Kidney (tissue), 22 donors: Measurements from ENCODE around the gene NPR2. TPM values are rescaled to one million over a fixed set of nuclear protein-coding genes. Genes with fewer than 3 reads are reported as not detected.

Experiments used
- DNase-seq, 5 donors: peaks; one replicate each; pipeline ENCODE4 v3.0.0-alpha.2; 2013 to 2020
- FAIRE-seq: peaks from 2 replicates; lab custom pipeline; 2012; peaks lifted over from hg19 to GRCh38; lab: Jason Lieb, UNC
- H3K27ac ChIP-seq, 2 donors: one replicate each; pipeline ENCODE4 v1.7.0; 2013; ENCODE audit warnings: low read depth in 2 of 2, low read length in 2 of 2, inconsistent platforms in 1 of 2
- H3K27me3 ChIP-seq: one replicate; pipeline ENCODE4 v1.7.1; 2013; ENCODE audit warnings: low read length, inconsistent platforms; ENCODE audit not compliant: control insufficient read depth, insufficient read depth
- H3K36me3 ChIP-seq, 3 donors: one replicate each; pipeline versions ENCODE4 v1.7.0 to v1.7.1; 2013; ENCODE audit warnings: low read length in 3 of 3, control low read depth in 1 of 3, inconsistent platforms in 1 of 3; ENCODE audit not compliant: insufficient read depth in 3 of 3, control insufficient read depth in 2 of 3
- H3K4me1 ChIP-seq, 3 donors: one replicate each; pipeline versions ENCODE4 v1.7.0 to v1.7.1; 2013; ENCODE audit warnings: low read length in 3 of 3, inconsistent platforms in 1 of 3, low read depth in 1 of 3; ENCODE audit not compliant: control insufficient read depth in 2 of 3, insufficient read depth in 2 of 3
- H3K4me3 ChIP-seq, 3 donors: one replicate each; pipeline versions ENCODE4 v1.7.0 to v1.8.1; 2013; ENCODE audit warnings: low read length in 3 of 3, control low read depth in 1 of 3, inconsistent platforms in 1 of 3
- H3K9ac ChIP-seq, 3 donors: one replicate each; pipeline versions ENCODE4 v1.7.0 to v1.7.1; 2013; ENCODE audit warnings: low read length in 3 of 3, control low read depth in 1 of 3, inconsistent platforms in 1 of 3
- H3K9me3 ChIP-seq, 3 donors: one replicate each; pipeline versions ENCODE4 v1.7.0 to v1.7.1; 2013; ENCODE audit warnings: low read length in 3 of 3, control low read depth in 1 of 3, inconsistent platforms in 1 of 3; ENCODE audit not compliant: control insufficient read depth in 2 of 3, insufficient read depth in 1 of 3
- CTCF ChIP-seq: IDR thresholded peaks from 3 replicates; pipeline ENCODE4 v1.5.1; 2012; ENCODE audit warnings: mild to moderate bottlenecking, moderate library complexity, borderline replicate concordance; ENCODE audit not compliant: insufficient read depth; ENCODE audit errors: extremely low read depth
- intact Hi-C: fragments of 100-400 bp; cut with DNase I; formaldehyde crosslinking; loops from one replicate; pipeline ENCODE4 v1.11.1; 2022
- long read RNA-seq, 10 donors: library from polyadenylated mRNA in 1 of 10; unstranded in 1 of 10; transcript quantifications; one replicate each; pipeline ENCODE4 v2.0.0 and lab custom pipeline, GENCODE V29; 2021 to 2026
- polyA plus RNA-seq: library from polyadenylated mRNA; stranded (reverse); fragments of 350-450 nt; fragmentation: Illumina TruSeq; extraction: RNeasy Lipid Tissue Mini Kit (QIAGEN cat#74804); gene quantifications from one replicate; pipeline ENCODE4 v1.2.3, GENCODE V29; 2014; ENCODE audit warnings: low read depth, low replicate concordance; ENCODE audit not compliant: insufficient read depth
- total RNA-seq: library from RNA; stranded (reverse); fragmentation: NEBNext Ultra II Directional; extraction: Animal tissue kit (Norgen Biotek cat#: 25700); gene quantifications from one replicate; pipeline ENCODE4 v1.2.1, GENCODE V29; 2021
- donor health status: control.
- donor health status: control.
- donor health status: control.
- donor health status: control.
- donor health status: control.
- donor health status: DM: yes; HTN: yes; CAD: no.
- donor health status: Normal renal cell carcinoma (clear cell type).

Gene NPR2
- total RNA-seq (17.0 TPM), polyA plus RNA-seq (11.4 TPM)
- long read RNA-seq, donor 1, partial matches to known transcripts = 0 of 3 reads
- long read RNA-seq, donor 1, other reads (novel, unspliced or antisense) = 0 of 3 reads
- long read RNA-seq, donor 2, transcript NPR2-206 (3 exons, 601 nt) = major isoform, 5 of 5 reads
- long read RNA-seq, donor 2, partial matches to known transcripts = 0 of 5 reads
- long read RNA-seq, donor 2, other reads (novel, unspliced or antisense) = 0 of 5 reads
- long read RNA-seq, donor 3, transcript NPR2-206 (3 exons, 601 nt) = major isoform, 7 of 7 reads
- long read RNA-seq, donor 3, partial matches to known transcripts = 0 of 7 reads
- long read RNA-seq, donor 3, other reads (novel, unspliced or antisense) = 0 of 7 reads
- long read RNA-seq, donor 4, transcript NPR2-206 (3 exons, 601 nt) = major isoform, 6 of 6 reads
- long read RNA-seq, donor 4, partial matches to known transcripts = 0 of 6 reads
- long read RNA-seq, donor 4, other reads (novel, unspliced or antisense) = 0 of 6 reads
- long read RNA-seq, donor 5 = 0 reads
- long read RNA-seq, donor 6, partial matches to known transcripts = 0 of 3 reads
- long read RNA-seq, donor 6, other reads (novel, unspliced or antisense) = 0 of 3 reads
- long read RNA-seq, donor 7, partial matches to known transcripts = 5 of 8 reads
- long read RNA-seq, donor 7, other reads (novel, unspliced or antisense) = 1 of 8 reads
- long read RNA-seq, donor 8, partial matches to known transcripts = 67 of 142 reads
- long read RNA-seq, donor 8, other reads (novel, unspliced or antisense) = 71 of 142 reads
- long read RNA-seq, donor 9, partial matches to known transcripts = 0 of 2 reads
- long read RNA-seq, donor 9, other reads (novel, unspliced or antisense) = 0 of 2 reads
- long read RNA-seq, donor 10, partial matches to known transcripts = 0 of 4 reads
- long read RNA-seq, donor 10, other reads (novel, unspliced or antisense) = 0 of 4 reads

- H3K27me3 ChIP-seq = no peaks in the 10 kb centered on the region
- peak; percentile 32 to 86 (median 70) for DNase-seq
- peak within 1 kb of the TSS in 1 of 3 donors; percentile 78 for H3K9ac ChIP-seq
- intact Hi-C loops = loop anchor here (5.0 kb wide), 1 partner anchor 91 kb away; no protein-coding TSS in a partner anchor
- H3K9me3 ChIP-seq = no peaks in the 10 kb centered on the region
- no peak for FAIRE-seq
- H3K36me3 ChIP-seq = no peaks in the 10 kb centered on the region
- H3K4me3 ChIP-seq = peak within 1 kb of the TSS in 2 of 3 donors; percentile 44 to 52
- no peak for TF ChIP-seq CTCF
- H3K27ac ChIP-seq = no peak within 1 kb of the TSS
- H3K4me1 ChIP-seq = peaks cover 0 to 9% (median 3%) of the 10 kb centered on the region in 3 donors
Observed at GRCh38 chr9:35791297-35791921, at the start of gene NPR2. NPR2 (plus strand) TSS chr9:35791591; CDS start chr9:35792409, 818 bp downstream.

- H3K36me3 ChIP-seq = peaks cover 20 to 77% (median 67%) of the 10 kb centered on the region in 3 donors
- no peak overlapping the region for H3K27ac ChIP-seq
- peaks cover 0 to 11% (median 9%) of the 10 kb centered on the region in 3 donors for H3K4me1 ChIP-seq
- H3K9ac ChIP-seq = no peak overlapping the region
- no peak for FAIRE-seq
- H3K9me3 ChIP-seq = no peaks in the 10 kb centered on the region
- DNase-seq = no peak
- H3K27me3 ChIP-seq = no peaks in the 10 kb centered on the region
- intact Hi-C loops = no loop called here
- no peak overlapping the region for H3K4me3 ChIP-seq
- no peak for TF ChIP-seq CTCF
Observed at GRCh38 chr9:35741740-35742139, 49.7 kb upstream of the NPR2 start.

- Histone ChIP-seq H3K36me3 (peaks cover 13 to 60% (median 52%) of the 10 kb centered on the region in 3 donors), H3K9ac (no peak overlapping the region), H3K27ac (no peak overlapping the region), H3K27me3 (no peaks in the 10 kb centered on the region), H3K9me3 (no peaks in the 10 kb centered on the region), H3K4me3 (no peak overlapping the region), H3K4me1 (peaks cover 0 to 17% (median 11%) of the 10 kb centered on the region in 3 donors)
- TF ChIP-seq CTCF = no peak
- FAIRE-seq (no peak), DNase-seq (no peak)
- intact Hi-C loops = no loop called here
Observed at GRCh38 chr9:35743452-35743851, 47.9 kb upstream of the NPR2 start.
